Measurements from ENCODE around the gene VWA3A. TPM values are rescaled to one million over a fixed set of nuclear protein-coding genes. Genes with fewer than 3 reads are reported as not detected.

The VWA3A gene
- total RNA-seq, 1 experiment from 2014 or later, result not detected

DNA sequence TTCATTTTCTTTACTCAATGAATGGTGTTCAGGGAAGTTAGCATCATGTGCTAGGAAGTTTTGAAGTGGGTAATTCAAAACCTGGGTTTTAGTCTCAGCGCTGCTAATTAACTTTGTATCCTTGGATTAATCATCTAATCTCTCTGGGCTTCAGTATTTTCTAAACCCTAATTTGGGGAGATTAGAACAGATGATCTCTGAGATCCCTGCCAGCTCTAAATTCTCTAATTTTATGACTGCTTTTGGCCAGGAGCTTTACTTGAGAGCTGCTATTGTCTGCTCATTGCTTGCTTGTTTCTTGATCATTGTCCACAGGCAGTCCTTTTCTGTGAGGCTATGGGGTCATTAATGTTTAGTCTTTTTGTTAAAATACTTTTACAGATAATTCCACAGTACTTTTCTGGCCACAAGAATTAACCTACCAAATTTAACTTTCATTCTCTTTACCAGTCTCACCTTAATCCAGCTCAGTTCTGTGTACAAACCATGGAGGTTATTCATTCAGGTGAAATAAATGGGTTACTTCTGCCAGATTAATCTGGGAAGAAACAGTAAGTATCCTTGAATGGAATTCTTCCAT, 28.4 kb upstream of the VWA3A start:
- peaks cover 0 to 12% of the 10 kb centered on the region in 2 experiments; a peak in 3 of 4 replicates for H3K9me3 ChIP-seq (ENCODE audit: control insufficient read depth in 1 of 2, insufficient read depth in 1 of 2, low read depth in 1 of 2, low read length in 2 of 2)
- H3K4me2 ChIP-seq (ENCODE audit: low read length), result no peak overlapping the region
- ChIA-PET CTCF (interaction anchor here (1.5 to 2.6 kb wide), 2 partner anchors 14 to 125 kb away, joined by 5 to 18 read pairs; no protein-coding TSS in a partner anchor), RAD21 (ENCODE audit: low non-redundant PET in 1 of 2, low total read pairs in 2 of 2, uncharacterized antibody in 2 of 2, unreplicated experiment in 2 of 2) (no interaction called here), POLR2A (no interaction called here)
- peaks cover 0 to 5% of the 10 kb centered on the region in 2 experiments; a peak in 1 of 4 replicates for H3K4me1 ChIP-seq (ENCODE audit: control insufficient read depth in 1 of 2, insufficient read depth in 2 of 2, low read length in 2 of 2)
- ATAC-seq (no peak), DNase-seq (ENCODE audit: low read depth, low spot score) (no peak)
- no peaks in the 10 kb centered on the region for H4K20me1 ChIP-seq (ENCODE audit: insufficient read depth)
- intact Hi-C loops (cut with micrococcal nuclease), result no loop called here
- no peak overlapping the region for H3K4me3 ChIP-seq (replicated peaks in 1 of 2; ENCODE audit: low read depth in 1 of 2, low read length in 2 of 2)
- H2AFZ ChIP-seq (ENCODE audit: low read depth, low read length, poor library complexity, severe bottlenecking), result no peak overlapping the region
- no peaks in the 10 kb centered on the region for H3K9me2 ChIP-seq (ENCODE audit: insufficient read depth)
- TF ChIP-seq SIN3A (IDR thresholded peaks at IDR 0.05; ENCODE audit: low read depth) (no peak), JUND (IDR thresholded peaks at IDR 0.05) (no peak), TCF7L2 (IDR thresholded peaks at IDR 0.05; ENCODE audit: borderline replicate concordance, extremely low read depth, insufficient read depth, insufficient read length) (no peak), CTCF (IDR thresholded peaks at IDR 0.05 in 2 of 3, conservative IDR thresholded peaks at IDR 0.05 in 1 of 3; ENCODE audit: borderline replicate concordance in 1 of 3, insufficient read depth in 1 of 3, low read depth in 2 of 3, low read length in 2 of 3) (no peak), SP1 (IDR thresholded peaks at IDR 0.05; ENCODE audit: low read depth) (no peak), SRF (IDR thresholded peaks at IDR 0.05; ENCODE audit: low read depth) (no peak), ZNF274 (IDR thresholded peaks at IDR 0.05; ENCODE audit: low read depth, low read length) (no peak), EGR1 (IDR thresholded peaks at IDR 0.05; ENCODE audit: low read depth) (no peak)
- TF ChIP-seq, protein P1, sequence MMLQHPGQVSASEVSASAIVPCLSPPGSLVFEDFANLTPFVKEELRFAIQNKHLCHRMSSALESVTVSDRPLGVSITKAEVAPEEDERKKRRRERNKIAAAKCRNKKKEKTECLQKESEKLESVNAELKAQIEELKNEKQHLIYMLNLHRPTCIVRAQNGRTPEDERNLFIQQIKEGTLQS (IDR thresholded peaks at IDR 0.05), result no peak
- TF ChIP-seq, protein P2, sequence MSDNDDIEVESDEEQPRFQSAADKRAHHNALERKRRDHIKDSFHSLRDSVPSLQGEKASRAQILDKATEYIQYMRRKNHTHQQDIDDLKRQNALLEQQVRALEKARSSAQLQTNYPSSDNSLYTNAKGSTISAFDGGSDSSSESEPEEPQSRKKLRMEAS (IDR thresholded peaks at IDR 0.05), result no peak
- TF ChIP-seq, protein P3, sequence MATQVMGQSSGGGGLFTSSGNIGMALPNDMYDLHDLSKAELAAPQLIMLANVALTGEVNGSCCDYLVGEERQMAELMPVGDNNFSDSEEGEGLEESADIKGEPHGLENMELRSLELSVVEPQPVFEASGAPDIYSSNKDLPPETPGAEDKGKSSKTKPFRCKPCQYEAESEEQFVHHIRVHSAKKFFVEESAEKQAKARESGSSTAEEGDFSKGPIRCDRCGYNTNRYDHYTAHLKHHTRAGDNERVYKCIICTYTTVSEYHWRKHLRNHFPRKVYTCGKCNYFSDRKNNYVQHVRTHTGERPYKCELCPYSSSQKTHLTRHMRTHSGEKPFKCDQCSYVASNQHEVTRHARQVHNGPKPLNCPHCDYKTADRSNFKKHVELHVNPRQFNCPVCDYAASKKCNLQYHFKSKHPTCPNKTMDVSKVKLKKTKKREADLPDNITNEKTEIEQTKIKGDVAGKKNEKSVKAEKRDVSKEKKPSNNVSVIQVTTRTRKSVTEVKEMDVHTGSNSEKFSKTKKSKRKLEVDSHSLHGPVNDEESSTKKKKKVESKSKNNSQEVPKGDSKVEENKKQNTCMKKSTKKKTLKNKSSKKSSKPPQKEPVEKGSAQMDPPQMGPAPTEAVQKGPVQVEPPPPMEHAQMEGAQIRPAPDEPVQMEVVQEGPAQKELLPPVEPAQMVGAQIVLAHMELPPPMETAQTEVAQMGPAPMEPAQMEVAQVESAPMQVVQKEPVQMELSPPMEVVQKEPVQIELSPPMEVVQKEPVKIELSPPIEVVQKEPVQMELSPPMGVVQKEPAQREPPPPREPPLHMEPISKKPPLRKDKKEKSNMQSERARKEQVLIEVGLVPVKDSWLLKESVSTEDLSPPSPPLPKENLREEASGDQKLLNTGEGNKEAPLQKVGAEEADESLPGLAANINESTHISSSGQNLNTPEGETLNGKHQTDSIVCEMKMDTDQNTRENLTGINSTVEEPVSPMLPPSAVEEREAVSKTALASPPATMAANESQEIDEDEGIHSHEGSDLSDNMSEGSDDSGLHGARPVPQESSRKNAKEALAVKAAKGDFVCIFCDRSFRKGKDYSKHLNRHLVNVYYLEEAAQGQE (IDR thresholded peaks at IDR 0.05; ENCODE audit: low read depth), result no peak
- H3K27ac ChIP-seq (ENCODE audit: low read depth, low read length), result no peak overlapping the region
- no peaks in the 10 kb centered on the region for H3K27me3 ChIP-seq (ENCODE audit: insufficient read depth, low read length)
- H3K79me2 ChIP-seq (ENCODE audit: insufficient read depth, low read length), result peaks cover 67% of the 10 kb centered on the region
- peaks cover 0 to 13% of the 10 kb centered on the region in 2 experiments; a peak in 2 of 4 replicates for H3K36me3 ChIP-seq (ENCODE audit: control insufficient read depth in 1 of 2, insufficient read depth in 2 of 2, low read length in 2 of 2)
- BruUV-seq (replicated peaks), result no TSS peak
- no peak overlapping the region for H3K9ac ChIP-seq (ENCODE audit: low read length)

Data from HCT116 (cell line).